Suprapubic skin (tissue), 4 donors: Measurements from ENCODE around the gene SLC35A5.

Experiments used
- EP300 ChIP-seq: sonication (generic); formaldehyde crosslinking; IDR thresholded peaks from one replicate; pipeline ENCODE4 v1.6.1; 2017; ENCODE audit warnings: antibody characterized with exemption
- POLR2A ChIP-seq, 2 donors: fragments of 450-650 bp; IDR thresholded peaks; one replicate each; pipeline ENCODE4 v1.6.1; 2017; ENCODE audit warnings: antibody characterized with exemption in 2 of 2, mild to moderate bottlenecking in 2 of 2, moderate library complexity in 2 of 2
- POLR2AphosphoS5 ChIP-seq, 3 donors: sonication (generic); formaldehyde crosslinking; IDR thresholded peaks; one replicate each; pipeline ENCODE4 v1.6.1; 2017; ENCODE audit warnings: antibody characterized with exemption in 3 of 3
- TF ChIP-seq, protein P1 (sequence below), 2 donors: fragments of 200-600 bp in 1 of 2; fragments of 450-650 bp in 1 of 2; sonication (generic) in 1 of 2; IDR thresholded peaks; one replicate each; pipeline ENCODE4 v1.5.1; 2016 to 2019; ENCODE audit warnings: antibody characterized with exemption in 2 of 2, mild to moderate bottlenecking in 1 of 2, moderate library complexity in 1 of 2

DNA sequence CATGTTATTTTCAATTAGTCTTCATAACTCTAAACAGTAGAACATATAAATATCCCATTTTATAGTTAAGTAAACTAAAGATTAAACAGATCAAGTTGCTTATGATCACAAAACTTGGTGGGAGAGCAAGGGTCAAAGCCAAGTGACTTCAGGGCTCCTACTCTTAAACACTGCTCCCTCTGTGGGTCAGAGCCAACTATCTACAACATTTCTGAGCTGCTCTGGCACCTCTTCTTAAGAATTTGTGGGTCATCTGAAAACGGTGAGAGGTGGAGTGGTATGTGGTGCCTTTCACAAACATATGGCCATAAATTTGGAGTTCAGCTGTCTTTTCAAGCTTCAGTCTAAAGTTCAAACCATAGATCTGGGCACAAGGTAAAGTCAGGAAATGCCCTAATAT lies 11.0 kb upstream of the SLC35A5 start:
- TF ChIP-seq, protein P1, sequence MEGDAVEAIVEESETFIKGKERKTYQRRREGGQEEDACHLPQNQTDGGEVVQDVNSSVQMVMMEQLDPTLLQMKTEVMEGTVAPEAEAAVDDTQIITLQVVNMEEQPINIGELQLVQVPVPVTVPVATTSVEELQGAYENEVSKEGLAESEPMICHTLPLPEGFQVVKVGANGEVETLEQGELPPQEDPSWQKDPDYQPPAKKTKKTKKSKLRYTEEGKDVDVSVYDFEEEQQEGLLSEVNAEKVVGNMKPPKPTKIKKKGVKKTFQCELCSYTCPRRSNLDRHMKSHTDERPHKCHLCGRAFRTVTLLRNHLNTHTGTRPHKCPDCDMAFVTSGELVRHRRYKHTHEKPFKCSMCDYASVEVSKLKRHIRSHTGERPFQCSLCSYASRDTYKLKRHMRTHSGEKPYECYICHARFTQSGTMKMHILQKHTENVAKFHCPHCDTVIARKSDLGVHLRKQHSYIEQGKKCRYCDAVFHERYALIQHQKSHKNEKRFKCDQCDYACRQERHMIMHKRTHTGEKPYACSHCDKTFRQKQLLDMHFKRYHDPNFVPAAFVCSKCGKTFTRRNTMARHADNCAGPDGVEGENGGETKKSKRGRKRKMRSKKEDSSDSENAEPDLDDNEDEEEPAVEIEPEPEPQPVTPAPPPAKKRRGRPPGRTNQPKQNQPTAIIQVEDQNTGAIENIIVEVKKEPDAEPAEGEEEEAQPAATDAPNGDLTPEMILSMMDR (IDR thresholded peaks at IDR 0.05) = no peak
- no peak for TF ChIP-seq EP300
- no peak for TF ChIP-seq POLR2A (IDR thresholded peaks at IDR 0.05)
- TF ChIP-seq POLR2AphosphoS5 (IDR thresholded peaks at IDR 0.05) = no peak
